Adrenal gland (tissue), 5 donors: Measurements from ENCODE around the gene C16orf78.

Source experiments
- POLR2A ChIP-seq, 2 donors: fragments of 450-650 bp; IDR thresholded peaks; one replicate each; pipeline ENCODE4 v1.6.1; 2017; ENCODE audit warnings: antibody characterized with exemption in 2 of 2, mild to moderate bottlenecking in 2 of 2, moderate library complexity in 1 of 2
- TF ChIP-seq, protein P1 (sequence below), 6 experiments: fragments of 450-650 bp in 4 of 6; fragments of 200-600 bp in 2 of 6; sonication (generic) in 1 of 6; IDR thresholded peaks; 1 replicate in 5 of 6; 2 replicates in 1 of 6; pipeline versions ENCODE4 v1.5.1 to v1.8.0; 2016 to 2021; ENCODE audit warnings: antibody characterized with exemption in 6 of 6, mild to moderate bottlenecking in 2 of 6, moderate library complexity in 1 of 6
- donor health status: DM: no; HTN: no; CAD: no.

GRCh38 chr16:49337814-49338350 lies 35.7 kb upstream of the C16orf78 start:
- TF ChIP-seq, protein P1, sequence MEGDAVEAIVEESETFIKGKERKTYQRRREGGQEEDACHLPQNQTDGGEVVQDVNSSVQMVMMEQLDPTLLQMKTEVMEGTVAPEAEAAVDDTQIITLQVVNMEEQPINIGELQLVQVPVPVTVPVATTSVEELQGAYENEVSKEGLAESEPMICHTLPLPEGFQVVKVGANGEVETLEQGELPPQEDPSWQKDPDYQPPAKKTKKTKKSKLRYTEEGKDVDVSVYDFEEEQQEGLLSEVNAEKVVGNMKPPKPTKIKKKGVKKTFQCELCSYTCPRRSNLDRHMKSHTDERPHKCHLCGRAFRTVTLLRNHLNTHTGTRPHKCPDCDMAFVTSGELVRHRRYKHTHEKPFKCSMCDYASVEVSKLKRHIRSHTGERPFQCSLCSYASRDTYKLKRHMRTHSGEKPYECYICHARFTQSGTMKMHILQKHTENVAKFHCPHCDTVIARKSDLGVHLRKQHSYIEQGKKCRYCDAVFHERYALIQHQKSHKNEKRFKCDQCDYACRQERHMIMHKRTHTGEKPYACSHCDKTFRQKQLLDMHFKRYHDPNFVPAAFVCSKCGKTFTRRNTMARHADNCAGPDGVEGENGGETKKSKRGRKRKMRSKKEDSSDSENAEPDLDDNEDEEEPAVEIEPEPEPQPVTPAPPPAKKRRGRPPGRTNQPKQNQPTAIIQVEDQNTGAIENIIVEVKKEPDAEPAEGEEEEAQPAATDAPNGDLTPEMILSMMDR (IDR thresholded peaks at IDR 0.05), result no peak
- TF ChIP-seq POLR2A (IDR thresholded peaks at IDR 0.05), result no peak
